Epithelial cell of alveolus of lung (primary cell): ENCODE results near the gene KLK12. TPM values are rescaled to one million over a fixed set of nuclear protein-coding genes. Genes with fewer than 3 reads are reported as not detected.

Source experiments
- total RNA-seq: library from RNA; depleted of rRNA; stranded (reverse); fragments of >200 nt; gene quantifications from 2 replicates; pipeline ENCODE4 v1.2.1, GENCODE V29; 2015

KLK12 gene, protein sequence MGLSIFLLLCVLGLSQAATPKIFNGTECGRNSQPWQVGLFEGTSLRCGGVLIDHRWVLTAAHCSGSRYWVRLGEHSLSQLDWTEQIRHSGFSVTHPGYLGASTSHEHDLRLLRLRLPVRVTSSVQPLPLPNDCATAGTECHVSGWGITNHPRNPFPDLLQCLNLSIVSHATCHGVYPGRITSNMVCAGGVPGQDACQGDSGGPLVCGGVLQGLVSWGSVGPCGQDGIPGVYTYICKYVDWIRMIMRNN
- total RNA-seq = not detected in 2 replicates

DNA sequence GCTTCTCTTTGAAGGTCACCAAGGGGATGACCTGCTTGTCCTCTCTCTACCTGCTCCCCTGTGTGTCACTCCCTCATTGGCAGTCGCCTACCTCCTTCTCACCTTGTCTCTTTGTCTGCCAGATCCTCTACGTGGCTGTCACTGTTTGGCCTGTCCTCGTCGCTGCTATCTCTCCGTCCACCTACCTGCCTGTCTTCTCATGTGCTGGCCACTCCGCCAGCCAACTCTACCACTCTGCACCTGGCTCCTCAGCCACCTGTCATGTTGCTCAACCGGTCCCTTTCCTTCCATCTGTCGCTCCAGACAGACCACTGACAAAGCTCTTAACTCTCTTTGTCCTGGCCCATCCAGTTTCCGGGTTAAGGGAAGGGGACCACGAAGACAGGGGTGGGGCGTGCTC, at the start of gene KLK12:
Gene KLK12 (minus strand): TSS at position 299 of the 400 bp plus-strand sequence. CDS start 381 bp downstream, outside the sequence.

DNA sequence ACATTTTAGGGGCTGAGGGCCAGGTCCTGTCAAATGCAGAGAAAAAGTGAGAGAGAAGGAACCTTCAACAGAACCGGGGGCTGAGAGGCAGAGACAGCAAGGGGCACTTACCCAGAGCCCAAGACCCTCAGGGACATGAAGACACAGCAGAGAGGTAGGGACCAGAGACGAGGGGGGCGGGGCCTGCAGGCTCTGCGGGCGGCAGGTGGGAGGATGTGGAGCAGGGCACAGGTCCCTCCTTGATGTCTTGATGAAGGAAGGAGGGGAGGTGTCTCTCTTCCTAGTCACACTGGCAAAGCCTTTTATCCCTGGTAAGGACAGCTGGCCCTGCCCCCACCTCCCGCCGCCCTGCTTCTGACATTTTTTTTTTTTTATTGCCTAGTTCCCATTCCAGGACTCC, 47.8 kb upstream of the KLK12 start, which contains the start of gene KLK14:
Gene KLK14 (minus strand): TSS at position 277 of the 400 bp plus-strand sequence. CDS start 273 bp downstream, at position 4.

DNA sequence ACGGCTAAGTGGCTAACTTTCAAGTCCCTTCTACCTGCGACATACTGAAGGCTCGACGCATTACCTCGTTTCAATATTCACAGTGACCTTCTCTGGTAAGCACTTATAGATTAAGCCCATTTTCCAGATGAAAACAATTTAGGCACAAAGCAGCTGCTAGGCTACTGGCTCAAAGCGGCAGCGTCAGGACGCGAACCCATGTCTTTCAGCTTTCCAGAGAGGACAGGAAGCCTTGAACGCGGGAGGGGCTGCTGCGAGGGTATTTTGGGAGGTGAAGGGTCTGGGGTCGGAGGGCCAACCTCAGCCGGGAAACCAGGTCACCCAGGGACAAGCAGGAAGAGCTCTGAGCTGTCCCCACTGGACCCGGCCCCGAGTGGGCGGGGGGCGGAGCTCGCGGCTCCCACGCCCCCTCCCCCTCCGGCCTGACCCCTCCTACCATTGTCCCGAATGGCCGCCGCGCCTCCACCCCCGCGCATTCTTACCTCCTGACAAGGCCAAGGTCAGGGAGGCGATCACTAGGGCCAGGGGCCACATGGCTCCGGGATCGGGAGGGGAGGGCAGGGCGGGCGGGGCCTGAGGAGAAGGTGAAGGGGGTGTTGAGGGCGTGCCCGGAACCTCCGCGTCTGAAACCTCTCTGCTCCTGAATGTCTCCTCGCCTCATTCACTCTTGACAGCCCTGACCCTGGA, 29.9 kb upstream of the KLK12 start, which contains the start of gene KLK13:
Gene KLK13 (minus strand): TSS at position 559 of the 687 bp plus-strand sequence. CDS start 25 bp downstream, at position 534.

DNA sequence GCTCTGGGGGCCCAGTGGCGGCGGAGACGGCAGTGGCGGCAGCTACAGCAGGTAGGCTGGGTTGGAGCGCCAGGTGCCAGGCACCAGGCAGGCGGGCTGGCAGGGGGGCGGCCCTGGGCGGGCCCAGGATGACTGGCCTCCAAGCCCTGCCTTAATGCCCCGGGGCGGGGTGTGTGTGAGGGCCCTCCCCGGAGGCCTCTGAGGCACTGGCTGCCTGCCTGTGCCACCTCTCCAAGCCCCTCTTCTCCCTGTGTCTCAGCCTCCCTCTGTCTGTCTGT, 8.3 kb downstream of the KLK12 start, which contains the start of gene KLK11:
Gene KLK11 (minus strand): TSS at position 63 of the 278 bp plus-strand sequence. CDS start 985 bp downstream, outside the sequence.

DNA sequence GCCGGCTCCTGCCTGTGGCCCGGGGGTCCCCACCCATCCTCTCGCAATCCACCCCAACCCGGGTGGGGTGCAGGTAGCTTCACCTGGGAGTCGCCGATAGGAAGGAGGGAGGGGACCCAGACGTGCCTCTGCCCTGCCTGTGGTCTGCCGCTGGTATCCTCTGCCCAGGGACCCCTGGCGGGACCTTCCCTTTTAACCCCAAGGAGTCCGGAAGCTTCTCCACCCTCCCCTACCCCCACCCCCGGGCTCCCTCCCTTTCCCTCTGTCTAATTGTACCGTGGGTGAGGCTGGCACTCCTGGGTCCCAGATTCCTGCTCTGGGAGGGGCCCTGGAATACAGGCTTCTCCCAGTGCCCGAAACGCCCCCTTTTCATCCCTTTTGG, 15.3 kb downstream of the KLK12 start, which contains the start of gene KLK10:
Gene KLK10 (minus strand): TSS at position 166 of the 382 bp plus-strand sequence. CDS start 579 bp downstream, outside the sequence.

DNA sequence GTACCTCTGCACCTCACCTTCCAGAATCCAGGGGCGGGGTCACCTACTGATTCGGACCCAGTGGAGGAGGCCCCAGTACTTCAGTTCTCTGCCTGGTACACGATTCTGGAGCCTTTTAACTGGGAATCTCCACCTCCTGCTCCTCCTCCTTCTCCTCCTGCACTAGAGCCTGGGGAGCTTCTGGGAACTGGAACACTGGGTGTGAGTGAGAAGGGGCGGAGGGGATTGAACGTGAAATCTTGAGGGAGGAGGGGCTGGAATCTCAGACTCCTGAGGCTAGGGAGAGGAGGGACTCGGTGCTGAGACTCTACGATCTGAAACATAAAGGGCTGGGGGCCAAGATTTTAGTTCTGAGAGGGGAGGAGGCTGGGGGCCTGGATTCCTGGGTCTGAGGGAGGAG, 33.3 kb downstream of the KLK12 start, which contains the start of gene KLK8:
Gene KLK8 (minus strand): TSS at position 90 of the 400 bp plus-strand sequence. CDS start 437 bp downstream, outside the sequence.

DNA sequence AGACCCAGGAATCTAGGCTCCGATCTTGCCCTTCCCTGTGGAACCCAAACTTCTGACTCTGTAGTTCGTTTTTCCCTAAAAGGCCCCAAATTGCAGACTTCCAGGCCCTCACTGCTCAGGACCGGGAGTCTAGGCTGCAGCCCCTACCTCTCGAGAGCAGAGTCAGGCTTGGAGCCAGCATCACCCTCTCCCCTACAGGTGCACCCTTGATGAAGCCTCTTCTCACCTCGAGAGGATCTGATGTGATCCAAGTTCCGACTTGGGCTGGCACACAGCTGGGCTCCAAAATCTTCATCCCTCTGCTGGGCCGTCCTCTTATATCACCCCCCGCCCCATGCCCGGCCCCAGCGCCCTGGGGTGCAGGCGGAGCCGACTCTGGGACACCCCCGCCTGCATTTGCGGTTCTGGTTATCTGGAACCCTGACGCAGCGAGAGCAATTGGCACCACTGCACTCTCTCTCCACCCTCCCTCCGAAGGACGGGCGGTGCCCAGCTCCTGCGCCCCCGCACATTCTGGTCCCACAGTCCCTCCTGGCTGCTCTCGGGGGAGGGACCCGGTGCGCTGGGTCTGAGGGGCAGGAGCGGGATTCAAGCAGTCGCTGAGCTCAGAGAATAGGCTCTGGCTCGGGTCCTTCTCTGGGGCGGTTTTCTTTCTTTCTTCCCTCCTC, 51.0 kb downstream of the KLK12 start, which contains the start of gene KLK7:
Gene KLK7 (minus strand): TSS at position 293 of the 668 bp plus-strand sequence. CDS start 1,518 bp downstream, outside the sequence.

Other genes with a start within 250 kb of the KLK12 start
- not detected in 2 replicates for gene ACP4, start 244.6 kb downstream of the KLK12 start, total RNA-seq
- not detected in 2 replicates for gene KLK1, start 211.2 kb downstream of the KLK12 start, total RNA-seq
- not detected in 2 replicates for gene KLK15, start 201.4 kb downstream of the KLK12 start, total RNA-seq
- gene KLK3, start 180.1 kb downstream of the KLK12 start, total RNA-seq = not detected in 2 replicates
- gene KLK2, start 161.6 kb downstream of the KLK12 start, total RNA-seq = not detected in 2 replicates
- not detected in 2 replicates for gene KLK4, start 123.6 kb downstream of the KLK12 start, total RNA-seq
- gene KLK5, start 82.0 kb downstream of the KLK12 start, total RNA-seq = not detected in 2 replicates
- not detected in 2 replicates for gene KLK6, start 65.4 kb downstream of the KLK12 start, total RNA-seq
- gene KLK7, start 51.1 kb downstream of the KLK12 start, total RNA-seq = not detected in 2 replicates
- not detected in 2 replicates for gene KLK8, start 33.4 kb downstream of the KLK12 start, total RNA-seq
- gene KLK10, start 15.3 kb downstream of the KLK12 start, total RNA-seq = not detected in 2 replicates
- gene KLK11, start 8.4 kb downstream of the KLK12 start, total RNA-seq = not detected in 2 replicates
- not detected in 2 replicates for gene KLK13, start 30.1 kb upstream of the KLK12 start, total RNA-seq
- not detected in 2 replicates for gene KLK14, start 47.9 kb upstream of the KLK12 start, total RNA-seq
- 11.0 and 19.1 TPM in 2 replicates for gene CTU1, start 73.4 kb upstream of the KLK12 start, total RNA-seq
- gene SIGLEC9, start 89.9 kb upstream of the KLK12 start, total RNA-seq = not detected in 2 replicates
- not detected in 2 replicates for gene SIGLEC7, start 107.3 kb upstream of the KLK12 start, total RNA-seq
- gene CD33, start 190.1 kb upstream of the KLK12 start, total RNA-seq = not detected in 2 replicates
- not detected in 2 replicates for gene SIGLECL1, start 216.1 kb upstream of the KLK12 start, total RNA-seq